Subcutaneous abdominal adipose tissue (tissue), 5 donors: ENCODE data around the gene LAMTOR1.
"Not testable (repeated sequence)": the region's sequence is repeated elsewhere in the genome, so short reads cannot be mapped to it uniquely, and the experiment has no call there.

Experiments used
- H3K27ac ChIP-seq: one replicate; pipeline ENCODE4 v1.7.0; 2013; ENCODE audit warnings: low read depth, mild to moderate bottlenecking, inconsistent platforms, low read length, moderate library complexity
- H3K27me3 ChIP-seq, 5 donors: one replicate each; pipeline ENCODE4 v1.7.0; 2013; ENCODE audit warnings: low read length in 5 of 5, inconsistent platforms in 1 of 5; ENCODE audit not compliant: control insufficient read depth in 5 of 5, insufficient read depth in 4 of 5
- H3K36me3 ChIP-seq, 5 donors: one replicate each; pipeline ENCODE4 v1.7.0; 2013; ENCODE audit warnings: low read length in 5 of 5; ENCODE audit not compliant: control insufficient read depth in 5 of 5, insufficient read depth in 5 of 5
- H3K4me1 ChIP-seq, 5 donors: one replicate each; pipeline ENCODE4 v1.7.0; 2013; ENCODE audit warnings: low read length in 5 of 5, mild to moderate bottlenecking in 3 of 5, moderate library complexity in 1 of 5; ENCODE audit not compliant: control insufficient read depth in 5 of 5, insufficient read depth in 5 of 5
- H3K4me3 ChIP-seq, 5 donors: one replicate each; pipeline ENCODE4 v1.7.0; 2013; ENCODE audit warnings: low read length in 5 of 5, low read depth in 1 of 5
- H3K9ac ChIP-seq, 5 donors: one replicate each; pipeline ENCODE4 v1.7.0; 2013; ENCODE audit warnings: low read length in 5 of 5, mild to moderate bottlenecking in 4 of 5, moderate library complexity in 3 of 5
- H3K9me3 ChIP-seq, 5 donors: one replicate each; pipeline ENCODE4 v1.7.0; 2013; ENCODE audit warnings: low read length in 5 of 5; ENCODE audit not compliant: control insufficient read depth in 5 of 5
- donor health status: healthy.
- donor health status: healthy.
- donor health status: healthy.
- donor health status: healthy.
- donor health status: healthy.

Gene LAMTOR1

DNA sequence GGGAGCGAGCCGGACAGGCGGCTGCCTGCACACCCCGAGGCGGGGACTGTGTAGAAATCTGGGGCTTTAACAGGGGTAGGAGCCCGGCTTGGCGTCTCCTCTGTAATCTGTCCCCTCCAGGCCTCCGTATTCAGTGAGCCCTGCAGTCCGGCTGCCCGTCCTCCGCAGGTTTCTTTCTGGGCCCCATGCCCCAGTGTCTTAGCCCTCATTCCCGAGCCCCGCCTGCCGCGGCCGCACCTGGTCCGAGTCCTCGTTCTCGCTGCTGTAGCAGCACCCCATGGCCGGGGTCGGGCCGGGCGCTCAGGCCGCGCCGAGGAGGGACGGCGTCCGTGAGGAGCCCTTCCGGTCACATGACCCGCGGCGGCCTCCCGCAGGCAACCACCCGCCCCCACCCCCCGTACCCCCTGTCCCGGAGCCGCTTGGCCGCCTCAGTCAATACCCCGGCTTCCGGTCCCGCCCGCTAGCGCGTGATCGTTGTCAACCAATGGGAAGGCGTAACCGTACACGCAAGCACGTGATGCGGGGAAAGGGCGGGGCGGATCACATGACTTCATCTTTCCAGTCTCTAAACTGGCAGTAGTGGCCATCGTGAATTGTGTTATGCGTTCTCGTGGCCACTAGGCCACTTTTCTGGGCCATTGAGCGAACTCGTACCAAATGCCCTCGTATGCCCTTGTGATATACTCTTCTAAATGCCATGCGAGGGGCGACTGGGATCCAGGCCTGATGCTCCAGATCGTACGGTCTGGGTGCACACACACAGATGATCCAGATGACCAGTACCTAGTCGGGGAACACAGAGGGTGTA is at the start of gene LAMTOR1:
TSS of gene LAMTOR1 (minus strand) at position 352 of the 808 bp plus-strand sequence. CDS start at position 279, 73 bp downstream.
- H3K4me3 ChIP-seq, result peak within 1 kb of the TSS; percentile 82 to 93 (median 89)
- peak within 1 kb of the TSS; percentile 95 for H3K27ac ChIP-seq
- H3K9me3 ChIP-seq, result no peaks in the 10 kb centered on the region
- no peaks in the 10 kb centered on the region for H3K27me3 ChIP-seq
- peak within 1 kb of the TSS; percentile 91 to 99 (median 97) for H3K9ac ChIP-seq
- peaks cover 16 to 48% (median 44%) of the 10 kb centered on the region in 5 donors for H3K4me1 ChIP-seq
- H3K36me3 ChIP-seq, result peaks cover 0 to 32% (median 15%) of the 10 kb centered on the region in 5 donors

DNA sequence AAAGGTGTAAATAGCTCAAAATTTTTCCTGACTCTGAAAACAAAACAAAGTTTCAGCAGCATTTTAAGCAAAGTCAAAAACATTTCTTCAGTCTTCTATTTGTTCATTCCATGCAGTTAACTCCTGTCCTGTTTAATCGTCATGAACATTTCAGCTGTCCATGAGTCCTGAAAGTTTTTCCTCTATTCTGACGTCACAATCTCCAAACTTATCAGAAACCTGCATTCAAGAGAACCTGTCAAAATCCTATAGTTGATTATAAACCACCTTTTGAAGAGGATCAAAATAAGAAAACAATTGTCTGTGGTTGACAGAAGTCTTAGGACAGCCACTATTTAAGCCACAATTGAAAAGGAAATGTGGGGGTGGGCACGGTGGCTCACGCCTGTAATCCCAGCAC is 47.8 kb upstream of the LAMTOR1 start:
- no peaks in the 10 kb centered on the region for H3K27me3 ChIP-seq
- no peaks in the 10 kb centered on the region for H3K36me3 ChIP-seq
- no peaks in the 10 kb centered on the region for H3K4me1 ChIP-seq

DNA sequence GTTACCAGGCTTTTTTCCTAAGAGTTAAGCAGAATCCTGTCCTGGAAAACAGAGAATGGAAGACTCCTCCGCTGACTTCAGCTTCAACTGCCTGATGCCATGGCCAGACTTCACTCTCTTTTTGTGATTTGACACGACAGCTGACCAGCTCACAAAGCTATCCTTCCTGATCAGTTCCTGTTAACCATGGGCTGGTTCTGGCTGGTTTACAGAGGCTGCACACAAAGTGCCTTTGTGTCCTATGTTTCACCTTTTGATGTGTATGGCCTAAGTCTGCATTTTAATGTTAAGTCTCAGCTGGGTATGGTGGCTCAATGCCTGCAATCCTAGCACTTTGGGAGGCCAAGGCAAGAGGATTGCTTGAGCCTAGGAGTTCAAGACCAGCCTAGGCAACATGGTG is 43.5 kb upstream of the LAMTOR1 start:
- Histone ChIP-seq H3K4me3 (no peak overlapping the region), H3K27ac (no peak overlapping the region), H3K9ac (no peak overlapping the region), H3K4me1 (peaks cover 0 to 3% (median 0%) of the 10 kb centered on the region in 5 donors), H3K27me3 (no peaks in the 10 kb centered on the region), H3K36me3 (no peaks in the 10 kb centered on the region), H3K9me3 (no peaks in the 10 kb centered on the region)

More for the DNA sequence above, 47.8 kb upstream of the LAMTOR1 start:
- Histone ChIP-seq H3K27ac (no peak overlapping the region), H3K9ac (no peak overlapping the region), H3K4me3 (no peak overlapping the region), H3K9me3 (no peaks in the 10 kb centered on the region)

DNA sequence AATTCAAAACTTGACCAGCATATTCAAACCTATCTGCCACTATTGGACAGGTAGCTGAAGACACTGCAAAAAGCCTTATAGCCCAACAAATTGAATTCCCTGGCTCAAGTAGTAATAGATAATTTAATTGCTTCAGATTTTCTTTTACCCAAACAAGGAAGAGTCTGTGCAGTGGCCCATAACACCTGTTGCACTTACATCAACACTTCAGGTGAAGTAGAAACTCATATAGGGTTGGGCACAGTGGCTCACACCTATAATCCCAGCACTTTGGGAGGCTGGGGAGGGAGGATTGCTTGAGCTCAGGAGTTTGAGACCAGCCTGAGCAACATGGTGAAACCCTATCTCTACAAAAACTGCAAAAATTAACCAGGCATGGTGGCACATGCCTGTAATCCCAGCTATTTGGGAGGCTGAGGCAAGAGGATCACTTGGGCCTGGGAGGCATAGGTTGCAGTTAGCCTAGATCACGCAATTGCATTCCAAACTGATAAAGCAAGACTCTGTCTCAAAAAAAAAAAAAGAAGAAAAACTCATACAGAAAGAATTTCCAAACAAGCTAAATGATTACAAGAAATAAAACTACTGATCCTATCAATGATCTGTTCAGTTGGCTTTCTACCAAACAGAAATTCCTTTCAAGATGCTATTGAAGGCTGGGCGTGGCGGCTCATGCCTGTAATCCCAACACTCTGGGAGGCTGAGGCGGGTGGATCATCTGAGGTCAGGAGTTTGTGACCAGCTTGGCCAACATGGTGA is 41.9 kb upstream of the LAMTOR1 start:
- H3K4me1 ChIP-seq, result peaks cover 0 to 3% (median 0%) of the 10 kb centered on the region in 5 donors
- H3K9ac ChIP-seq, result no peak overlapping the region
- no peaks in the 10 kb centered on the region for H3K27me3 ChIP-seq
- no peak overlapping the region for H3K27ac ChIP-seq
- no peaks in the 10 kb centered on the region for H3K9me3 ChIP-seq
- H3K36me3 ChIP-seq, result no peaks in the 10 kb centered on the region
- no peak overlapping the region for H3K4me3 ChIP-seq

DNA sequence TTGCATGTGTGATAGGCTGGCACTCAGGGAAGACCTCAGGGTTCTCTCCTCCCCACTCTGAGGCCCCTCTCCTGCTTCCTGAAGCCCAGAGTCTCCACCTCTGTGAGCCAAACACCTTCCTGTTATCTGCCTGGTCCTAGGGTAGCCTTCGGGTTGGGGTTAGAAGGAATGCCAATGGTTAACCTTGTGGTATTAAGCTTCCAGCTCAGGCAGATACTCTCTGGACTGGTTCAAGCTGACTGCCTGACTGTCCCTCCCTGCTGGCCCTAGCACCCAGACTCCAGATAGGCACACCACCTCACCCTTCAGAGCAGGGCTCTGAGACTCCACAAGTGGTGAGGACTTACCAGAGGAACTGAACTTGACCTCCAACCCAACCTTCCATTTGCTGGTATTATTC is 39.4 kb upstream of the LAMTOR1 start:
- not testable (repeated sequence) for H3K27me3 ChIP-seq, H3K9ac ChIP-seq, H3K4me3 ChIP-seq, H3K27ac ChIP-seq, H3K4me1 ChIP-seq, H3K9me3 ChIP-seq, H3K36me3 ChIP-seq

DNA sequence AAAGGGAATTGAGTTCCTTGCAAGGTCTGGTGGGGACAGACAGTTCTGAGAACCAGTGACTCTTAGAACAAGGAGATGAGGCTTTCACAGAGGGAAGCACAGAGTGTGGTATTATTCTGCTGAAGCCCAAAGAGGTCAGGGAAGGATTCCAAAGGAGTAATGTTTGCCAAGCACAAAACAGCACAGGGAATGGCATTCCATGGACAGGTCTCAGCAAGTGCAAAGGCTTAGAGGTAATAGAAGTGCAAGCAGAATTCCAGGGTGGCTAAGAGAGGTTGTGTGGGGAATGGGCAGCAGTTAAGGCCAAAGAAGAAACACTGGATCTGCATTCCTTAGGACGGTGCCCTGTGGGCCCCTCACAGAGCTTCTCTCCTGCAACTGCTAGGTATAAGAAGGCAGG is 39.0 kb upstream of the LAMTOR1 start:
- H3K27ac ChIP-seq, H3K4me3 ChIP-seq, H3K36me3 ChIP-seq, H3K9ac ChIP-seq, H3K4me1 ChIP-seq, H3K9me3 ChIP-seq, H3K27me3 ChIP-seq: not testable (repeated sequence)

DNA sequence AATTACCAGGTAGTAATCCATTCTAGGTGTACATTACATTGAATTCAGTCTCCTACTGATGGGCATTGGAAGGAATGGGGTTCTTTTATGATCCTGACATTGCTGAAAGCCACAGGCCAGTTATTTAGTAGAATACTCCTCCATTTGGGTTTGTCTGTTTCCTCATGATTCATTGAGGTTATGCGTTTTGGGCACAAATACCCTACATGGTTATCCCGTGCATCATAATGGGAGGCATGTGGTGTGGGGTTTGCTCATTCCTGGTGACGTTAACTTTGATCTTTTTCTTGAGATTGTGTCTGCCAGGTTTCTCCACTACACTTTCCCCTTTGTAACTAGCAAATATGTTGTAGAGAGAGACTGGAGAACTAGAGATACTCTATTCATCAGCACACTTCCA is 38.0 kb upstream of the LAMTOR1 start:
- Histone ChIP-seq H3K36me3 (no peaks in the 10 kb centered on the region), H3K9me3 (no peaks in the 10 kb centered on the region), H3K4me3 (no peak overlapping the region), H3K4me1 (peaks cover 0 to 3% (median 0%) of the 10 kb centered on the region in 5 donors), H3K27me3 (no peaks in the 10 kb centered on the region), H3K27ac (no peak overlapping the region), H3K9ac (no peak overlapping the region)

DNA sequence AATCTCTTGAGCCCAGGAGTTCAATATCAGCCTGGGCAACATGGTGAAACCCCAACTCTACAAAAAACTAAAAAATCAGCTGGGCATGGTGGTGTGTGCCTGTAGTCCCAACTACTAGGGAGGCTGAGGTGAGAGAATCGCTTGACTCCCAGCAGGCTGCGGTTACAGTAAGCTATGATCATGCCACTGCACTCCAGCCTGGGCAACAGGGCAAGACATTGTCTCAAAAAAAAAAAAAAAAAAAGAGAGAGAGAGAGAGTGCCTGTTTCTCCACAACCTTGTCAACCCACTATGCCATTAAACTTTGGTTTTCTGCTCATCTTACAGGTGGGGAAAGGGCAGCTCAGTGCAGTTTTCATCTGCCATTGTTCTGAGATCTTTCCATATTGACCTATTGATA is 37.6 kb upstream of the LAMTOR1 start:
- H3K9ac ChIP-seq, result no peak overlapping the region
- peaks cover 0 to 3% (median 0%) of the 10 kb centered on the region in 5 donors for H3K4me1 ChIP-seq
- H3K9me3 ChIP-seq, result no peaks in the 10 kb centered on the region
- no peak overlapping the region for H3K27ac ChIP-seq
- H3K27me3 ChIP-seq, result no peaks in the 10 kb centered on the region
- H3K4me3 ChIP-seq, result no peak overlapping the region
- H3K36me3 ChIP-seq, result no peaks in the 10 kb centered on the region

DNA sequence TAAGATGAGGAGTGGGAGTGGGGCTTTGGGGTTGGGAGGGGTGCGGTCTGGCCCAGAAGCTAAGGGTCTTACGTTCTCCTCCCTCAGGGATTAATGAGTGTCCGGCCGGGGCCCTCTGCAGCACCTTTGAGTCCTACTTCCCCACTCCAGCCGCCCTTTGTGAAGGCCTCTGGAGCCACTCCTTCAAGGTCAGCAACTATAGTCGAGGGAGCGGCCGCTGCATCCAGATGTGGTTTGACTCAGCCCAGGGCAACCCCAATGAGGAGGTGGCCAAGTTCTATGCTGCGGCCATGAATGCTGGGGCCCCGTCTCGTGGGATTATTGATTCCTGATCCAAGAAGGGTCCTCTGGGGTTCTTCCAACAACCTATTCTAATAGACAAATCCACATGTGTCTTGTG is 36.4 kb upstream of the LAMTOR1 start:
- no peaks in the 10 kb centered on the region for H3K9me3 ChIP-seq
- H3K36me3 ChIP-seq, result no peaks in the 10 kb centered on the region
- H3K9ac ChIP-seq, result no peak overlapping the region
- no peak overlapping the region for H3K4me3 ChIP-seq
- peaks cover 0 to 3% (median 0%) of the 10 kb centered on the region in 5 donors for H3K4me1 ChIP-seq
- no peak overlapping the region for H3K27ac ChIP-seq
- H3K27me3 ChIP-seq, result no peaks in the 10 kb centered on the region

DNA sequence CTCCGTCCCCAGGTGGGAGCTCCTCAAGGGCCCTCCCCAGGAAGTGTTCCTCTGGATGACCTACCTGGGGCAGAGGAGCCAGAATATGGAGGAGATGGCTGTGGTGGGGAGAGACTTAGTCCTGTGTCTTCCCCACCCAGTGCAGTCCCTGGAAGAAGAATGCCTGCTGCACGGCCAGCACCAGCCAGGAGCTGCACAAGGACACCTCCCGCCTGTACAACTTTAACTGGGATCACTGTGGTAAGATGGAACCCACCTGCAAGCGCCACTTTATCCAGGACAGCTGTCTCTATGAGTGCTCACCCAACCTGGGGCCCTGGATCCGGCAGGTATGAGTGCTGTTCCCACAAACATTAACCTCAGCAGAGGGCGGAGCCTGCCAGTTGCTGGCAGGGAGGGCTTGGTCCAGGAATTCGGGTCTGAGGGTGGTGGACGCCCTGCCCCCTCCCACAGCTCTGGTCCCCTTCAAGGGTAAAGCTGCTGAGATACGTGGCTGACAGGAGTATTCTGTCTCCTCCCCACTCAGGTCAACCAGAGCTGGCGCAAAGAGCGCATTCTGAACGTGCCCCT is 35.8 kb upstream of the LAMTOR1 start:
- Histone ChIP-seq H3K4me3 (no peak overlapping the region), H3K4me1 (peaks cover 0 to 2% (median 0%) of the 10 kb centered on the region in 5 donors), H3K27ac (no peak overlapping the region), H3K36me3 (no peaks in the 10 kb centered on the region), H3K27me3 (no peaks in the 10 kb centered on the region), H3K9ac (no peak overlapping the region), H3K9me3 (no peaks in the 10 kb centered on the region)
